ENCODE results near the gene NPIPA8. TPM values are rescaled to one million over a fixed set of nuclear protein-coding genes. Genes with fewer than 3 reads are reported as not detected.

Gene NPIPA8
- 0.47 TPM in 1 of 2 replicates, not detected in the other for total RNA-seq

GRCh38 chr16:18336636-18337035 lies at the start of gene NPIPA8:
Gene NPIPA8 (minus strand): TSS chr16:18336736. CDS start chr16:18332662, 4,074 bp downstream.

Other genes with a start within 250 kb of the NPIPA8 start
- 92.3 and 202 TPM in 2 replicates for gene NOMO2, start 225.4 kb upstream of the NPIPA8 start, total RNA-seq

All from endothelial cell of coronary artery (primary cell).